ENCODE measurements around the gene TRMU. TPM values are rescaled to one million over a fixed set of nuclear protein-coding genes. Genes with fewer than 3 reads are reported as not detected.

The TRMU gene
- total and polyA plus RNA-seq, 2 of the 8 experiments (the other 6 are each of a cell fraction or from before 2014, with no cell fraction given), result 43.4 to 70.6 TPM

GRCh38 chr22:46347646-46348045 lies 12.1 kb downstream of the TRMU start:
- no peaks in the 10 kb centered on the region for H3K4me1 ChIP-seq (replicated peaks in 1 of 4; ENCODE audit: control insufficient read depth in 3 of 4, insufficient read depth in 4 of 4, low read length in 3 of 4)
- no peak overlapping the region for H3K56ac ChIP-seq (replicated peaks; ENCODE audit: insufficient read length, low read depth, low read length)
- no peak overlapping the region for H3K4me2 ChIP-seq (ENCODE audit: insufficient read depth in 1 of 2, low read depth in 2 of 2, low read length in 2 of 2)
- no peak for FAIRE-seq
- H3K23me2 ChIP-seq (ENCODE audit: low read depth, low read length), result no peaks in the 10 kb centered on the region
- H2BK5ac ChIP-seq (ENCODE audit: low read depth, low read length), result no peak overlapping the region
- no peak overlapping the region for H3K27ac ChIP-seq (ENCODE audit: low read depth, low read length)
- H2BK120ac ChIP-seq (replicated peaks; ENCODE audit: low read depth, low read length), result no peak overlapping the region
- CTCF ChIA-PET (ENCODE audit: partially characterized antibody), result no interaction called here
- no peak overlapping the region for H4K91ac ChIP-seq (replicated peaks; ENCODE audit: insufficient read length, low read length)
- no peak overlapping the region for H4K5ac ChIP-seq (ENCODE audit: insufficient read length, low read depth, low read length)
- no peak overlapping the region for H2BK20ac ChIP-seq (ENCODE audit: low read length)
- H3K4ac ChIP-seq (replicated peaks; ENCODE audit: insufficient read length, low read depth, low read length), result no peak overlapping the region
- WGBS, 2 experiments (ENCODE audit: extremely low coverage in 1 of 2, insufficient coverage in 1 of 2, insufficient read length in 1 of 2, insufficient replicate concordance in 2 of 2, low coverage in 1 of 2, low lambda C conversion rate in 2 of 2, missing lambda C conversion rate in 1 of 2), result 97% methylated on average over 12 of the region's 12 CpGs; no CpG with 5 or more reads in 1 of the 2 experiments
- H3K9me3 ChIP-seq (ENCODE audit: insufficient read depth in 2 of 2, low read depth in 1 of 2, low read length in 1 of 2), result no peaks in the 10 kb centered on the region
- H2AFZ ChIP-seq (ENCODE audit: low read length), result no peak overlapping the region
- no peaks in the 10 kb centered on the region for H3K27me3 ChIP-seq (replicated peaks in 1 of 4; ENCODE audit: control insufficient read depth in 3 of 4, extremely low read depth in 1 of 4, insufficient read depth in 3 of 4, low read length in 3 of 4)
- H3K36me3 ChIP-seq (ENCODE audit: control insufficient read depth in 2 of 4, insufficient read depth in 4 of 4, low read length in 3 of 4), result peaks cover 33 to 85% (median 71%) of the 10 kb centered on the region in 4 experiments
- POLR2A ChIA-PET (ENCODE audit: partially characterized antibody), result interaction anchor here (1.4 kb wide), 1 partner anchor 11 kb away, joined by 3 read pairs; no protein-coding TSS in a partner anchor
- no peak for DNase-seq (ENCODE audit: low read depth in 1 of 2, low spot score in 2 of 2)
- H3K79me2 ChIP-seq (ENCODE audit: control insufficient read depth in 1 of 2, insufficient read depth in 2 of 2, low read length in 2 of 2), result peaks cover 0 to 3% of the 10 kb centered on the region in 2 experiments; a peak in 1 of 4 replicates
- H3K23ac ChIP-seq (ENCODE audit: insufficient read length), result no peak overlapping the region
- no peak overlapping the region for H3K4me3 ChIP-seq (ENCODE audit: extremely low read depth in 1 of 4, insufficient read depth in 2 of 4, low read depth in 3 of 4, low read length in 4 of 4)
- no peak overlapping the region for H3K18ac ChIP-seq (ENCODE audit: extremely low read depth, low read length)
- no peak overlapping the region for H2BK12ac ChIP-seq (ENCODE audit: low read depth, low read length)
- H4K8ac ChIP-seq (ENCODE audit: extremely low read depth, insufficient read depth, low read length), result no peak overlapping the region; the same call in 1 of the 2 replicates
- H2AK5ac ChIP-seq (ENCODE audit: low read depth, low read length), result no peak overlapping the region
- H3K9ac ChIP-seq (replicated peaks in 1 of 4; ENCODE audit: extremely low read depth in 1 of 4, low read depth in 3 of 4, low read length in 3 of 4), result no peak overlapping the region
- peaks cover 7 to 29% of the 10 kb centered on the region in 2 experiments for H4K20me1 ChIP-seq (replicated peaks in 1 of 2; ENCODE audit: control insufficient read depth in 1 of 2, insufficient read depth in 2 of 2, low read length in 2 of 2)
- H3K14ac ChIP-seq (ENCODE audit: insufficient read length), result no peak overlapping the region
- TF ChIP-seq POU5F1 (IDR thresholded peaks at IDR 0.05; ENCODE audit: low read depth, low read length) (no peak), TBP (IDR thresholded peaks at IDR 0.05; ENCODE audit: low read depth, low read length) (no peak), HDAC6 (IDR thresholded peaks at IDR 0.05; ENCODE audit: low read depth, low read length) (no peak), GTF2F1 (IDR thresholded peaks at IDR 0.05; ENCODE audit: borderline replicate concordance, low read depth, low read length) (no peak), CTBP2 (IDR thresholded peaks at IDR 0.05; ENCODE audit: borderline replicate concordance, insufficient read depth, insufficient read length, low read length) (no peak), GABPA (IDR thresholded peaks at IDR 0.05; ENCODE audit: borderline replicate concordance, insufficient read depth, low read length) (no peak), ZNF274 (IDR thresholded peaks at IDR 0.05; ENCODE audit: borderline replicate concordance, extremely low read depth, low read length) (no peak), JUND (IDR thresholded peaks at IDR 0.05; ENCODE audit: low read length) (no peak), TCF12 (IDR thresholded peaks at IDR 0.05; ENCODE audit: low read depth, low read length) (no peak), CBX8 (IDR thresholded peaks at IDR 0.05; ENCODE audit: borderline replicate concordance, low read depth, low read length) (no peak), CHD2 (IDR thresholded peaks at IDR 0.05; ENCODE audit: low read length) (no peak), SIX5 (IDR thresholded peaks at IDR 0.05; ENCODE audit: low read depth, low read length) (no peak)
- no peak overlapping the region for H2BK15ac ChIP-seq (ENCODE audit: low read length)
- H3K79me1 ChIP-seq (ENCODE audit: low read depth, low read length), result peaks cover 4% of the 10 kb centered on the region
